ENCODE results near the gene NUDT3.
"Not testable (repeated sequence)": the region's sequence is repeated elsewhere in the genome, so short reads cannot be mapped to it uniquely, and the experiment has no call there.

NUDT3 gene

GRCh38 chr6:34248198-34248726, 144.2 kb downstream of the NUDT3 start:
- H3K4me3 ChIP-seq (ENCODE audit: low read length): peak overlapping the region; percentile 62
- DNase-seq (ENCODE audit: low read depth): no peak
- no peak for TF ChIP-seq CTCF (IDR thresholded peaks at IDR 0.05; ENCODE audit: insufficient read depth, low read depth, low read length, missing control alignments)

- DNase-seq (ENCODE audit: low read depth): no peak
- TF ChIP-seq CTCF (IDR thresholded peaks at IDR 0.05; ENCODE audit: insufficient read depth, low read depth, low read length, missing control alignments): no peak
- no peak overlapping the region for H3K4me3 ChIP-seq (ENCODE audit: low read length)
Measured at GRCh38 chr6:34247481-34248197, 144.8 kb downstream of the NUDT3 start.

GRCh38 chr6:34246563-34247391, 145.7 kb downstream of the NUDT3 start:
- peak; percentile 30 for DNase-seq (ENCODE audit: low read depth)
- peak; percentile 46 for TF ChIP-seq CTCF (IDR thresholded peaks at IDR 0.05; ENCODE audit: insufficient read depth, low read depth, low read length, missing control alignments)
- no peak overlapping the region for H3K4me3 ChIP-seq (ENCODE audit: low read length)

GRCh38 chr6:34246249-34246562, 146.3 kb downstream of the NUDT3 start:
- no peak for DNase-seq (ENCODE audit: low read depth)
- no peak for TF ChIP-seq CTCF (IDR thresholded peaks at IDR 0.05; ENCODE audit: insufficient read depth, low read depth, low read length, missing control alignments)
- H3K4me3 ChIP-seq (ENCODE audit: low read length): no peak overlapping the region

GRCh38 chr6:34245761-34246140, 146.7 kb downstream of the NUDT3 start:
- DNase-seq (ENCODE audit: low read depth); H3K4me3 ChIP-seq (ENCODE audit: low read length): not testable (repeated sequence)

GRCh38 chr6:34245032-34245760, 147.3 kb downstream of the NUDT3 start:
- not testable (repeated sequence) for DNase-seq (ENCODE audit: low read depth); H3K4me3 ChIP-seq (ENCODE audit: low read length)

GRCh38 chr6:34243901-34244884, 148.3 kb downstream of the NUDT3 start:
- H3K4me3 ChIP-seq (ENCODE audit: low read length): no peak overlapping the region
- peak; percentile 92 for DNase-seq (ENCODE audit: low read depth)
- TF ChIP-seq CTCF (IDR thresholded peaks at IDR 0.05; ENCODE audit: insufficient read depth, low read depth, low read length, missing control alignments): peak; percentile 23
